Aorta (tissue), 5 donors: Measurements from ENCODE around the gene FHAD1. TPM values are rescaled to one million over a fixed set of nuclear protein-coding genes. Genes with fewer than 3 reads are reported as not detected.

Source experiments
- ATAC-seq: fragments of 200-7000 bp; cut with Tn5 transposase; one replicate; pipeline ENCODE4 v1.9.1; 2022; ENCODE audit warnings: moderate library complexity; ENCODE audit not compliant: low FRiP score
- DNase-seq, 2 donors: peaks; one replicate each; pipeline ENCODE4 v3.0.0-alpha.2; 2020
- H3K27ac ChIP-seq, 2 donors: one replicate each; pipeline ENCODE4 v1.5.1; 2013; ENCODE audit warnings: low read length in 2 of 2, mild to moderate bottlenecking in 2 of 2, moderate library complexity in 2 of 2, control low read depth in 1 of 2, inconsistent platforms in 1 of 2, low read depth in 1 of 2
- H3K27me3 ChIP-seq, 2 donors: one replicate each; pipeline ENCODE4 v1.6.1; 2013; ENCODE audit warnings: control low read depth in 1 of 2, low read length in 1 of 2, mild to moderate bottlenecking in 1 of 2, moderate library complexity in 1 of 2; ENCODE audit not compliant: insufficient read depth in 2 of 2, control insufficient read depth in 1 of 2
- H3K36me3 ChIP-seq, 2 donors: one replicate each; pipeline ENCODE4 v1.6.1; 2013; ENCODE audit warnings: control low read depth in 1 of 2, low read length in 1 of 2, mild to moderate bottlenecking in 1 of 2; ENCODE audit not compliant: insufficient read depth in 2 of 2, control insufficient read depth in 1 of 2
- H3K4me1 ChIP-seq, 2 donors: one replicate each; pipeline ENCODE4 v1.6.1; 2013; ENCODE audit warnings: low read length in 2 of 2, control low read depth in 1 of 2, mild to moderate bottlenecking in 1 of 2, moderate library complexity in 1 of 2; ENCODE audit not compliant: insufficient read depth in 2 of 2, control insufficient read depth in 1 of 2
- H3K4me3 ChIP-seq, 2 donors: one replicate each; pipeline ENCODE4 v1.5.1; 2013; ENCODE audit warnings: low read length in 2 of 2, control low read depth in 1 of 2, mild to moderate bottlenecking in 1 of 2
- H3K9me3 ChIP-seq: one replicate; pipeline ENCODE4 v1.6.1; 2013; ENCODE audit warnings: mild to moderate bottlenecking, low read length; ENCODE audit not compliant: control insufficient read depth
- WGBS, 2 donors: extraction: QIAGEN DNeasy Blood & Tissue Kit; methylation state at CpG; one replicate each; pipeline ENCODE4 v1.1.7; 2013; 5-methylcytosine and 5-hydroxymethylcytosine counted together
- intact Hi-C, 2 donors: fragments of 100-400 bp; cut with DNase I; formaldehyde crosslinking; loops; one replicate each; pipeline versions ENCODE4 v1.14.2 to v1.15.0; 2022
- polyA plus RNA-seq, 2 donors: library from polyadenylated mRNA; stranded (reverse); fragments of 200-250 nt; gene quantifications; one replicate each; pipeline ENCODE4 v1.2.3, GENCODE V29; 2013
- total RNA-seq, 2 donors: library from RNA; stranded (reverse); fragmentation: NEBNext Ultra II Directional; extraction: Animal tissue kit (Norgen Biotek cat#: 25700); gene quantifications; one replicate each; pipeline ENCODE4 v1.2.1, GENCODE V29; 2021
- donor health status: healthy with polysubstance abuse.
- donor health status: Bipolar disorder and iron deficiency.
- donor health status: DM: no; HTN: no; CAD: no.
- donor health status: DM: no; HTN: no; CAD: no.
- donor health status: DM: yes; HTN: yes; CAD: no.

FHAD1 gene
- total and polyA plus RNA-seq, 4 donors, result 0.03 to 2.7 (median 0.32) TPM; not detected in 1

GRCh38 chr1:15443281-15443680 lies 196.3 kb downstream of the FHAD1 start:
- 68 to 77% methylated on average over 5 of the region's 5 CpGs for WGBS, 2 donors
- Histone ChIP-seq H3K4me1 (no peaks in the 10 kb centered on the region), H3K27me3 (no peaks in the 10 kb centered on the region), H3K27ac (no peak overlapping the region), H3K4me3 (no peak overlapping the region), H3K36me3 (no peaks in the 10 kb centered on the region), H3K9me3 (no peaks in the 10 kb centered on the region)
- ATAC-seq (no peak), DNase-seq (no peak)
- intact Hi-C loops, result no loop called here

GRCh38 chr1:15444468-15445389 lies 197.7 kb downstream of the FHAD1 start:
- Histone ChIP-seq H3K27ac (no peak overlapping the region), H3K9me3 (no peaks in the 10 kb centered on the region), H3K27me3 (no peaks in the 10 kb centered on the region), H3K4me3 (no peak overlapping the region), H3K4me1 (no peaks in the 10 kb centered on the region), H3K36me3 (no peaks in the 10 kb centered on the region)
- intact Hi-C loops, result no loop called here
- ATAC-seq (no peak), DNase-seq (no peak)
- WGBS, 2 donors, result 79 to 80% methylated on average over 17 of the region's 17 CpGs

DNA sequence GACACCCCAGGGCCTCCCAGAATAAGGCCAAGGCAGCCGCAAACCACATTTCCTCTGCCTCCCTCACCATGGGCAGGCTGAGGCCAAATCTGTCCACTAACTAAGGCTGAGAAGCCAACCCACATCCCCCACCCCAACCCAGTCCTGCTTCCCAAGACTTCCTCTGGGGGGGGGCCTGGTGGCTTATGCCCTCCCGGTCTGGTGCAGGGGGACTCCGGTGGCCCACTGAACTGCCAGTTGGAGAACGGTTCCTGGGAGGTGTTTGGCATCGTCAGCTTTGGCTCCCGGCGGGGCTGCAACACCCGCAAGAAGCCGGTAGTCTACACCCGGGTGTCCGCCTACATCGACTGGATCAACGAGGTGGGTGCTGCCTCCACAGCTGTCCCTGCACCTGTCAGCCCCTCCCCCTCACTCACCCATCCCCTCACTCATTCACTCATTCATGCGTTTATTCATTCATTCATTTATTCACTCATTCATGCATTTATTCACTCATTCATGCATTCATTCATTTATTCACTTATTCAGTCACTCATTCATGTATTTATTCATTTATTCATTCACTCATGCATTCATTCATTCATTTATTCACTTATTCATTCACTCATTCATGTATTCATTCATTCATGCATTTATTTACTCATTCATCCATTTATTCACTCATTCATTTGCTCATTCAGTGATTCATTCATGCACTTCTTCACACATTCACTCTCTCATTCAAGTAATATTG lies 198.5 kb downstream of the FHAD1 start:
- H3K36me3 ChIP-seq, result no peaks in the 10 kb centered on the region
- WGBS, 2 donors, result 89 to 90% methylated on average over 14 of the region's 14 CpGs
- H3K27ac ChIP-seq, result no peak overlapping the region
- no peak for ATAC-seq
- no peaks in the 10 kb centered on the region for H3K9me3 ChIP-seq
- no peak for DNase-seq
- H3K4me1 ChIP-seq, result no peaks in the 10 kb centered on the region
- intact Hi-C loops, result no loop called here
- H3K27me3 ChIP-seq, result no peaks in the 10 kb centered on the region
- H3K4me3 ChIP-seq, result no peak overlapping the region

DNA sequence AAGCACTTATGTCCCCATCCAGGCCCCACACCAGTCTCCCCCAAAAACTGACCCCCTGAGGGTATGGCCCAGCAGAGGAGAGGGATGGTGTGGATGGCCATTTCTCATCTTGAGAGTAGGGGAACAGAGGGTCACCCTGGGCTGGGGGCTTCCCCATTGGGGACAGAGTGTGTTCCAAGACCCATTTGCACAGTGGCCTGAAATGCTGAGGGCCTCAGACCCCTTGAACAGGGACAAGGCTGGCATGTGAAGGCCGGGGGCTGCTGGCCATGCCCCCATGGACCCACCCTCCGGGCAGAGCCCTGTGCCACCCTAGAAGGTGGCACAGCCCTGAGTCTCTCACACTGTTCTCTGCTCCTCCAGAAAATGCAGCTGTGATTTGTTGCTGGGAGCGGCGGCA lies 199.2 kb downstream of the FHAD1 start:
- no peaks in the 10 kb centered on the region for H3K27me3 ChIP-seq
- no peaks in the 10 kb centered on the region for H3K4me1 ChIP-seq
- no peaks in the 10 kb centered on the region for H3K36me3 ChIP-seq
- no peak overlapping the region for H3K4me3 ChIP-seq
- WGBS, 2 donors, result 86% methylated on average over 4 of the region's 4 CpGs
- no peak overlapping the region for H3K27ac ChIP-seq
- ATAC-seq (no peak), DNase-seq (no peak)
- H3K9me3 ChIP-seq, result no peaks in the 10 kb centered on the region
- intact Hi-C loops, result no loop called here

Other genes starting within 250 kb of the FHAD1 start
- gene TMEM51, start 93.5 kb upstream of the FHAD1 start, total RNA-seq, result 1 to 10 TPM; 5.1 to 8.8 TPM
- 1 to 10 TPM; 1.3 to 4.1 TPM for gene TMEM51, start 93.5 kb upstream of the FHAD1 start, polyA plus RNA-seq
- gene EFHD2, start 162.7 kb downstream of the FHAD1 start, total RNA-seq, result 10 to 100 TPM; 34.9 to 43.7 TPM
- 10 to 100 TPM; 17.9 to 36.8 TPM for gene EFHD2, start 162.7 kb downstream of the FHAD1 start, polyA plus RNA-seq
- gene CTRC, start 191.2 kb downstream of the FHAD1 start, total RNA-seq, result 1 to 10 TPM; 2.7 to 3.6 TPM
- gene CTRC, start 191.2 kb downstream of the FHAD1 start, polyA plus RNA-seq, result 1 to 10 TPM; 3.1 to 4.3 TPM
- 1 to 10 TPM in 1 of 2 donors, not detected in 1; 1.3 TPM for gene CELA2A, start 209.5 kb downstream of the FHAD1 start, total RNA-seq
- gene CELA2A, start 209.5 kb downstream of the FHAD1 start, polyA plus RNA-seq, result 1 to 10 TPM in 1 of 2 donors, under 1 TPM in 1; 0.63 to 1.8 TPM
- gene CELA2B, start 228.9 kb downstream of the FHAD1 start, total RNA-seq, result under 1 TPM; 0.45 to 0.57 TPM
- gene CELA2B, start 228.9 kb downstream of the FHAD1 start, polyA plus RNA-seq, result under 1 TPM in 1 of 2 donors, not detected in 1; 0.77 TPM